Activated CD4-positive, alpha-beta T cell treated with anti-CD3 and anti-CD28 coated beads, Interleukin-2, amount 50 U/mL, for 24 hours (primary cell): Measurements from ENCODE around the gene ALKBH5.
A peak's percentile ranks its signal among the peaks of the same experiment; 100 is the strongest.

ENCODE experiments used
- DNase-seq, 2 donors: peaks; one replicate each; pipeline ENCODE4 v3.0.0-alpha.2; 2020; ENCODE audit warnings: low read depth in 1 of 2, low spot score in 1 of 2

Gene ALKBH5

GRCh38 chr17:18184143-18185031 is 759 bp downstream of the ALKBH5 start:
- peak; percentile 48 to 52 for DNase-seq

GRCh38 chr17:18185391-18185790 is 1.8 kb downstream of the ALKBH5 start:
- DNase-seq: no peak

GRCh38 chr17:18185832-18186626 is 2.4 kb downstream of the ALKBH5 start:
- DNase-seq: no peak

GRCh38 chr17:18186627-18186982 is 3.0 kb downstream of the ALKBH5 start:
- no peak for DNase-seq

GRCh38 chr17:18187226-18187625 is 3.6 kb downstream of the ALKBH5 start:
- DNase-seq: no peak

- no peak for DNase-seq
Measured at GRCh38 chr17:18187821-18188761, 4.5 kb downstream of the ALKBH5 start.

GRCh38 chr17:18190628-18191235 is 7.1 kb downstream of the ALKBH5 start:
- no peak for DNase-seq

- DNase-seq: no peak
Measured at GRCh38 chr17:18191236-18191667, 7.6 kb downstream of the ALKBH5 start.

- DNase-seq: no peak
Measured at GRCh38 chr17:18191967-18192366, 8.3 kb downstream of the ALKBH5 start.

- no peak for DNase-seq
Measured at GRCh38 chr17:18194394-18194793, 10.8 kb downstream of the ALKBH5 start.

GRCh38 chr17:18194804-18195203 is 11.2 kb downstream of the ALKBH5 start:
- DNase-seq: no peak

- no peak for DNase-seq
Measured at GRCh38 chr17:18195246-18195645, 11.6 kb downstream of the ALKBH5 start.

GRCh38 chr17:18197535-18198194 is 14.0 kb downstream of the ALKBH5 start:
- DNase-seq: no peak

GRCh38 chr17:18198530-18198929 is 14.9 kb downstream of the ALKBH5 start:
- no peak for DNase-seq

GRCh38 chr17:18201108-18201507 is 17.5 kb downstream of the ALKBH5 start:
- DNase-seq: no peak

- DNase-seq: no peak
Measured at GRCh38 chr17:18203308-18203707, 19.7 kb downstream of the ALKBH5 start.

GRCh38 chr17:18205861-18206260 is 22.2 kb downstream of the ALKBH5 start:
- DNase-seq: no peak

GRCh38 chr17:18206962-18207361 is 23.3 kb downstream of the ALKBH5 start:
- DNase-seq: no peak

GRCh38 chr17:18208092-18208491 is 24.5 kb downstream of the ALKBH5 start:
- no peak for DNase-seq

- no peak for DNase-seq
Measured at GRCh38 chr17:18213666-18214270, 30.1 kb downstream of the ALKBH5 start.
